ENCODE results near the gene ARHGAP42. TPM values are rescaled to one million over a fixed set of nuclear protein-coding genes. Genes with fewer than 3 reads are reported as not detected.
A peak's percentile ranks its signal among the peaks of the same experiment; 100 is the strongest.

The ARHGAP42 gene
- total and polyA plus RNA-seq, 11 donors = 3.8 to 12.4 (median 8.6) TPM

DNA sequence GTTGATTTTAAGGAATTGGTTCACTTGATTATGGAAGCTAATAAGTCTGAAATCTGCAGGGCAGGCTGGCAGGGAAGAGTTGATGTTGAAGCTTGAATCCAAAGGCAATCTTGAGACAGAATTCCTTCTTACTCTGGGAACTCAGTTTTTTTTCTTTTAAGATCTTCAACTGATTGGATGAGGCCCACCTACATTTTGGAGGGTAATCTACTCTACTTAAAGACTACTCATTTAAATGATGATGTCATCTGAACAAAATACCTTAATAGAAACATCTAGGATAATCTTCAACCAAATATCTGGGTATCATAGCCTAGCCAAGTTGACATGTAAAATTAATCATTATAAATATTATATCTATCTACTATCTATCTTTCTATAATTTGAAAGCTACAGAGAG is 279.3 kb downstream of the ARHGAP42 start:
- intact Hi-C loops (cut with DNase I) = no loop called here
- TF ChIP-seq POLR2A (IDR thresholded peaks at IDR 0.05) = no peak
- TF ChIP-seq, protein P1, sequence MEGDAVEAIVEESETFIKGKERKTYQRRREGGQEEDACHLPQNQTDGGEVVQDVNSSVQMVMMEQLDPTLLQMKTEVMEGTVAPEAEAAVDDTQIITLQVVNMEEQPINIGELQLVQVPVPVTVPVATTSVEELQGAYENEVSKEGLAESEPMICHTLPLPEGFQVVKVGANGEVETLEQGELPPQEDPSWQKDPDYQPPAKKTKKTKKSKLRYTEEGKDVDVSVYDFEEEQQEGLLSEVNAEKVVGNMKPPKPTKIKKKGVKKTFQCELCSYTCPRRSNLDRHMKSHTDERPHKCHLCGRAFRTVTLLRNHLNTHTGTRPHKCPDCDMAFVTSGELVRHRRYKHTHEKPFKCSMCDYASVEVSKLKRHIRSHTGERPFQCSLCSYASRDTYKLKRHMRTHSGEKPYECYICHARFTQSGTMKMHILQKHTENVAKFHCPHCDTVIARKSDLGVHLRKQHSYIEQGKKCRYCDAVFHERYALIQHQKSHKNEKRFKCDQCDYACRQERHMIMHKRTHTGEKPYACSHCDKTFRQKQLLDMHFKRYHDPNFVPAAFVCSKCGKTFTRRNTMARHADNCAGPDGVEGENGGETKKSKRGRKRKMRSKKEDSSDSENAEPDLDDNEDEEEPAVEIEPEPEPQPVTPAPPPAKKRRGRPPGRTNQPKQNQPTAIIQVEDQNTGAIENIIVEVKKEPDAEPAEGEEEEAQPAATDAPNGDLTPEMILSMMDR (IDR thresholded peaks at IDR 0.05) = no peak
- H3K27ac ChIP-seq = no peak overlapping the region
- DNase-seq (no peak), ATAC-seq (no peak)
- no peak overlapping the region for H3K4me3 ChIP-seq
- no peaks in the 10 kb centered on the region for H3K27me3 ChIP-seq
- peaks cover 0 to 15% (median 4%) of the 10 kb centered on the region in 12 donors for H3K4me1 ChIP-seq
- H3K9me3 ChIP-seq = peaks cover 0 to 23% (median 12%) of the 10 kb centered on the region in 12 donors
- peaks cover 0 to 55% (median 5%) of the 10 kb centered on the region in 9 donors for H3K36me3 ChIP-seq

- TF ChIP-seq, protein P1 (IDR thresholded peaks at IDR 0.05) = no peak
- TF ChIP-seq POLR2A (IDR thresholded peaks at IDR 0.05) = no peak
- H3K36me3 ChIP-seq = peaks cover 0 to 32% (median 0%) of the 10 kb centered on the region in 9 donors
- H3K27me3 ChIP-seq = no peaks in the 10 kb centered on the region
- intact Hi-C loops (cut with DNase I) = no loop called here
- H3K4me1 ChIP-seq = peaks cover 0 to 16% (median 4%) of the 10 kb centered on the region in 12 donors
- no peak overlapping the region for H3K27ac ChIP-seq
- DNase-seq (no peak), ATAC-seq (no peak)
- no peak overlapping the region for H3K4me3 ChIP-seq
- H3K9me3 ChIP-seq = peaks cover 0 to 23% (median 12%) of the 10 kb centered on the region in 12 donors
Observed at GRCh38 chr11:100969008-100969407, 281.9 kb downstream of the ARHGAP42 start.

GRCh38 chr11:100970283-100971164 is 283.4 kb downstream of the ARHGAP42 start:
- ATAC-seq (peak; percentile 73 to 84 (median 77)), DNase-seq (peak in 2 of 5 donors; percentile 7 to 20)
- 41 to 54% (median 47%) methylated on average over 4 of the region's 4 CpGs for WGBS, 4 donors
- peaks cover 0 to 23% (median 12%) of the 10 kb centered on the region in 12 donors for H3K9me3 ChIP-seq
- peak overlapping the region in 8 of 12 donors; percentile 6 to 60 (median 47) for H3K27ac ChIP-seq
- H3K27me3 ChIP-seq = no peaks in the 10 kb centered on the region
- H3K36me3 ChIP-seq = peaks cover 0 to 39% (median 3%) of the 10 kb centered on the region in 9 donors
- TF ChIP-seq POLR2A (IDR thresholded peaks at IDR 0.05) = no peak
- TF ChIP-seq, protein P1 (IDR thresholded peaks at IDR 0.05) = no peak
- no peak overlapping the region for H3K4me3 ChIP-seq
- intact Hi-C loops (cut with DNase I) = loop anchor here in 4 of 10 donors (5.0 to 10.0 kb wide), 3 partner anchors 72 to 464 kb away; partner anchors contain the start of gene PGR (in 2 of the 4)
- H3K4me1 ChIP-seq = peaks cover 0 to 16% (median 4%) of the 10 kb centered on the region in 12 donors

- Histone ChIP-seq H3K4me3 (no peak overlapping the region), H3K4me1 (peaks cover 0 to 16% (median 4%) of the 10 kb centered on the region in 12 donors), H3K36me3 (peaks cover 0 to 46% (median 14%) of the 10 kb centered on the region in 9 donors), H3K27me3 (no peaks in the 10 kb centered on the region), H3K9me3 (peaks cover 0 to 23% (median 12%) of the 10 kb centered on the region in 12 donors), H3K27ac (peak overlapping the region in 1 of 12 donors; percentile 60)
- ATAC-seq (no peak), DNase-seq (no peak)
- WGBS, 4 donors = 66 to 81% (median 73%) methylated on average over 6 of the region's 6 CpGs
- TF ChIP-seq POLR2A (IDR thresholded peaks at IDR 0.05) = no peak
- TF ChIP-seq, protein P1 (IDR thresholded peaks at IDR 0.05) = no peak
- intact Hi-C loops (cut with DNase I) = loop anchor here in 4 of 10 donors (5.0 to 10.0 kb wide), 3 partner anchors 70 to 463 kb away; partner anchors contain the start of gene PGR (in 2 of the 4)
Observed at GRCh38 chr11:100972046-100972445, 285.0 kb downstream of the ARHGAP42 start.
